Adrenal gland (tissue), 12 donors: Measurements from ENCODE around the gene SWI5. TPM values are rescaled to one million over a fixed set of nuclear protein-coding genes. Genes with fewer than 3 reads are reported as not detected.

ENCODE experiments used
- DNase-seq, 7 donors: peaks; one replicate each; pipeline ENCODE4 v3.0.0-alpha.2; 2019 to 2020
- H3K27ac ChIP-seq, 5 donors: fragments of 200-600 bp; sonication (generic) in 4 of 5; 1 replicate in 3 of 5; 2 replicates in 2 of 5; pipeline versions ENCODE4 v1.5.1 to v1.8.0; 2016 to 2020; ENCODE audit warnings: mild to moderate bottlenecking in 1 of 5
- H3K27me3 ChIP-seq: fragments of 200-600 bp; 2 replicates; pipeline ENCODE4 v1.8.0; 2021
- H3K36me3 ChIP-seq, 2 donors: fragments of 200-600 bp; replicated peaks in 1 of 2; 1 replicate in 1 of 2; 2 replicates in 1 of 2; pipeline versions ENCODE4 v1.5.1 to v1.8.0; 2018 to 2022
- H3K4me1 ChIP-seq, 2 donors: fragments of 200-600 bp; replicated peaks in 1 of 2; 1 replicate in 1 of 2; 2 replicates in 1 of 2; pipeline versions ENCODE4 v1.5.1 to v1.8.0; 2018 to 2021
- H3K4me3 ChIP-seq, 4 donors: fragments of 200-600 bp; sonication (generic) in 3 of 4; one replicate each; pipeline ENCODE4 v1.5.1; 2016 to 2018
- H3K9me3 ChIP-seq, 3 donors: fragments of 200-600 bp; sonication (generic) in 1 of 3; replicated peaks in 1 of 3; 1 replicate in 2 of 3; 2 replicates in 1 of 3; pipeline versions ENCODE4 v1.5.1 to v1.8.0; 2016 to 2021
- CTCF ChIP-seq, 6 experiments: fragments of 450-650 bp in 4 of 6; fragments of 200-600 bp in 2 of 6; sonication (generic) in 1 of 6; IDR thresholded peaks; 1 replicate in 5 of 6; 2 replicates in 1 of 6; pipeline versions ENCODE4 v1.5.1 to v1.8.0; 2016 to 2021; ENCODE audit warnings: antibody characterized with exemption in 6 of 6, mild to moderate bottlenecking in 2 of 6, moderate library complexity in 1 of 6
- POLR2A ChIP-seq, 2 donors: fragments of 450-650 bp; IDR thresholded peaks; one replicate each; pipeline ENCODE4 v1.6.1; 2017; ENCODE audit warnings: antibody characterized with exemption in 2 of 2, mild to moderate bottlenecking in 2 of 2, moderate library complexity in 1 of 2
- WGBS, 4 donors: extraction: QIAGEN DNeasy Blood & Tissue Kit in 2 of 4; methylation state at CpG; one replicate each; pipeline versions ENCODE4 v1.1.5 to v1.1.7; 2013 to 2017; 5-methylcytosine and 5-hydroxymethylcytosine counted together
- intact Hi-C, 2 donors: fragments of 100-400 bp; cut with DNase I; formaldehyde crosslinking; loops; one replicate each; pipeline versions ENCODE4 v1.14.1 to v1.15.0; 2022 to 2023
- polyA plus RNA-seq, 3 donors: library from polyadenylated mRNA; stranded (reverse); fragments of 200-250 nt in 2 of 3; fragments of 350-450 nt in 1 of 3; fragmentation: Illumina TruSeq in 1 of 3; extraction: RNeasy Lipid Tissue Mini Kit (QIAGEN cat#74804) in 1 of 3; gene quantifications; one replicate each; pipeline ENCODE4 v1.2.3, GENCODE V29; 2013 to 2014
- total RNA-seq, 9 donors: library from RNA; depleted of rRNA in 4 of 9; stranded (reverse); fragments of >200 nt in 4 of 9; fragments of 120-200 nt in 1 of 9; fragmentation: NEBNext Ultra II Directional in 1 of 9; extraction: Animal tissue kit (Norgen Biotek cat#: 25700) in 1 of 9; gene quantifications; one replicate each; pipeline versions ENCODE4 v1.1.0 to v1.2.4, GENCODE V29; 2013 to 2023
- donor health status: healthy with polysubstance abuse.
- donor health status: Bipolar disorder and iron deficiency.
- donor health status: DM: yes; HTN: yes; CAD: no.
- donor health status: DM: no; HTN: no; CAD: no.
- donor health status: DM: no; HTN: no; CAD: no.
- donor health status: DM: yes; HTN: yes; CAD: no.

SWI5 gene
- total and polyA plus RNA-seq, 12 donors = 17.7 to 58.9 (median 26.4) TPM

- H3K9me3 ChIP-seq = no peaks in the 10 kb centered on the region
- no peak for DNase-seq
- H3K4me1 ChIP-seq = peaks cover 17 to 22% of the 10 kb centered on the region in 2 donors
- H3K27ac ChIP-seq = peak overlapping the region in 1 of 5 donors; percentile 19
- peak overlapping the region in 1 of 4 donors; percentile 74 for H3K4me3 ChIP-seq
- TF ChIP-seq CTCF (IDR thresholded peaks at IDR 0.05) = no peak
- TF ChIP-seq POLR2A (IDR thresholded peaks at IDR 0.05) = no peak
- H3K36me3 ChIP-seq = peaks cover 0 to 40% of the 10 kb centered on the region in 2 donors
- 75 to 80% (median 79%) methylated on average over 12 of the region's 12 CpGs for WGBS, 4 donors
- intact Hi-C loops = no loop called here
- no peaks in the 10 kb centered on the region for H3K27me3 ChIP-seq
These were observed 47.7 kb downstream of the SWI5 start for GRCh38 chr9:128323791-128324190.

DNA sequence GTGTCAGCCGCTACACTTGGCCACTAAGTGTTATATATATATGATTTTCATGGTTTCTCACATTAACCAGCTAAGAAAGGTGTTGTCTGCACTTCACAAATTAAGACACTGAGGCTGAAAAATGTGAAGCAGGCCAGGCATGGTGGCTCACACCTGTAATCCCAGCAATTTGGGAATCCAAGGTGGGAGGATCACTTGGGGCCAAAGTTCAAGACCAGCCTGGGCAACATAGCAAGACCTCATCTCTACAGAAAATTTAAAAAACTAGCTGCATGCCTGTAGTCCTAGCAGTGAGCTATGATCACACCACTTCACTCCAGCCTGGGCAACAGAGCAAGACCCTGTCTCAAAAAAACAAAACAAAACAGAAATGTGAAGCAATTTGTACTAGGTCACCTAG lies 48.3 kb downstream of the SWI5 start:
- TF ChIP-seq POLR2A (IDR thresholded peaks at IDR 0.05) (no peak), CTCF (IDR thresholded peaks at IDR 0.05) (no peak)
- Histone ChIP-seq H3K9me3 (no peaks in the 10 kb centered on the region), H3K4me3 (no peak overlapping the region), H3K27me3 (no peaks in the 10 kb centered on the region), H3K27ac (no peak overlapping the region), H3K36me3 (peaks cover 0 to 40% of the 10 kb centered on the region in 2 donors), H3K4me1 (peaks cover 20 to 27% of the 10 kb centered on the region in 2 donors)
- WGBS, 4 donors = 80 to 100% (median 95%) methylated on average over 1 of the region's 1 CpG
- intact Hi-C loops = no loop called here
- no peak for DNase-seq

- Histone ChIP-seq H3K27ac (no peak overlapping the region), H3K36me3 (peaks cover 0 to 40% of the 10 kb centered on the region in 2 donors), H3K9me3 (no peaks in the 10 kb centered on the region), H3K27me3 (no peaks in the 10 kb centered on the region), H3K4me3 (no peak overlapping the region), H3K4me1 (peaks cover 22 to 27% of the 10 kb centered on the region in 2 donors)
- no peak for DNase-seq
- WGBS, 4 donors = 82 to 92% (median 86%) methylated on average over 10 to 13 of the region's 13 CpGs
- TF ChIP-seq CTCF (IDR thresholded peaks at IDR 0.05) = no peak
- no peak for TF ChIP-seq POLR2A (IDR thresholded peaks at IDR 0.05)
- intact Hi-C loops = no loop called here
These were observed 49.6 kb downstream of the SWI5 start for GRCh38 chr9:128325629-128326028.

DNA sequence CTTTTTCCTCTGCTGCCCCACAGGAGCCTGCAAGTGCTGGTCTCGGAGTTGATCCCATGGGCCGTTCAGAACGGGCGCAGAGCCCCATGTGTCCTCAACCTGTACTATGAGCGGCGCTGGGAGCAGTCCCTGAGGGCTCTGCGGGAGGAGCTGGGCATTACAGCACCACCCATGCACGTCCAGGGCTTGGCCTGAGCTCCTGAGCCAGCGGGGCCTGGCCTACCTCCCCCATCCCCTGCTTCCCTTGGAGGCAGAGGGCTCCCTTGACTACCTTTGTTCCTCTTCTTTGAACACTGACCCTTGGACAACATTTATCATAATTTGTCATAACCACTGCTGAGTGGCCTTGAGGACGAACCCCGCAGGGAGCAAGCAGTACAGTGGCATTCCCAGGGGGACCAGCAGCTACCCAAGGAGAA lies 57.4 kb downstream of the SWI5 start:
- intact Hi-C loops = no loop called here
- 67 to 74% (median 72%) methylated on average over 3 to 11 of the region's 11 CpGs for WGBS, 4 donors
- H3K4me1 ChIP-seq = peaks cover 5% of the 10 kb centered on the region in 2 donors
- no peak for DNase-seq
- TF ChIP-seq CTCF (IDR thresholded peaks at IDR 0.05) (no peak), POLR2A (IDR thresholded peaks at IDR 0.05) (no peak)
- H3K9me3 ChIP-seq = no peaks in the 10 kb centered on the region
- no peak overlapping the region for H3K4me3 ChIP-seq
- H3K27me3 ChIP-seq = no peaks in the 10 kb centered on the region
- H3K36me3 ChIP-seq = peaks cover 0 to 10% of the 10 kb centered on the region in 2 donors
- H3K27ac ChIP-seq = no peak overlapping the region
